Memory B cell (primary cell): ENCODE measurements around the gene TSPAN1.
A peak's percentile ranks its signal among the peaks of the same experiment; 100 is the strongest.

Experiments
- ATAC-seq: fragments of 150-1000 bp; cut with Tn5 transposase; 2 replicates; pipeline ENCODE4 v1.10.0; 2021; ENCODE audit warnings: low read depth, mild to moderate bottlenecking, moderate library complexity
- DNase-seq, 2 donors: peaks; one replicate each; pipeline ENCODE4 v3.0.0; 2022; ENCODE audit warnings: low spot score in 2 of 2
- H3K27ac Mint-ChIP-seq: one replicate; pipeline ENCODE4 v1.8.0; 2022; ENCODE audit warnings: mild to moderate bottlenecking, moderate library complexity, mixed read lengths
- H3K27me3 Mint-ChIP-seq: one replicate; pipeline ENCODE4 v1.8.0; 2022; ENCODE audit warnings: mixed read lengths
- H3K36me3 Mint-ChIP-seq: one replicate; pipeline ENCODE4 v1.8.0; 2022; ENCODE audit warnings: mild to moderate bottlenecking, mixed read lengths
- H3K4me1 Mint-ChIP-seq: one replicate; pipeline ENCODE4 v1.8.0; 2022; ENCODE audit warnings: mixed read lengths
- H3K4me3 Mint-ChIP-seq: one replicate; pipeline ENCODE4 v1.8.0; 2022; ENCODE audit warnings: mild to moderate bottlenecking, moderate library complexity, mixed read lengths
- H3K9me3 Mint-ChIP-seq: one replicate; pipeline ENCODE4 v1.8.0; 2022; ENCODE audit warnings: mixed read lengths

Gene TSPAN1

DNA sequence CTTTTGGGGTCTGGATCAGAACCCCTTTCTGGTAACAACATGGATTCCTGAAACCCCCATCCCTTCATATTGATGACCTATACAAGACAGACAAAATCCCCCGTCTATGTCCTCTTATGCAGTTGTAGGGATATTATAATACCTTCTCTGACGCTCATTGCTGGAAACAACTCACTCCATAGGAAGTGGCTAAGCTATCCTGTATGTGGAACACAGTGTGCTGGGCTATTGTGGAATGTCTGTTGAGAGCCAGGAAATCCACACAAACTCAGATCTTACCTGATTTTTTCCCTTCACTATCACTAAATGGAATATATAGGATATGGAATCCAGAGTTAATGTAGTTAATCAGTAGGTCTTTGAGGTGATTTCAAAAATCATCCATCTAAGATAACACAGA is 24.8 kb upstream of the TSPAN1 start:
- Mint-ChIP-seq H3K36me3 (no peaks in the 10 kb centered on the region), H3K27me3 (peaks cover 2% of the 10 kb centered on the region), H3K4me3 (no peak overlapping the region), H3K9me3 (no peaks in the 10 kb centered on the region), H3K27ac (no peak overlapping the region), H3K4me1 (no peaks in the 10 kb centered on the region)
- DNase-seq: no peak
- no peak for ATAC-seq

DNA sequence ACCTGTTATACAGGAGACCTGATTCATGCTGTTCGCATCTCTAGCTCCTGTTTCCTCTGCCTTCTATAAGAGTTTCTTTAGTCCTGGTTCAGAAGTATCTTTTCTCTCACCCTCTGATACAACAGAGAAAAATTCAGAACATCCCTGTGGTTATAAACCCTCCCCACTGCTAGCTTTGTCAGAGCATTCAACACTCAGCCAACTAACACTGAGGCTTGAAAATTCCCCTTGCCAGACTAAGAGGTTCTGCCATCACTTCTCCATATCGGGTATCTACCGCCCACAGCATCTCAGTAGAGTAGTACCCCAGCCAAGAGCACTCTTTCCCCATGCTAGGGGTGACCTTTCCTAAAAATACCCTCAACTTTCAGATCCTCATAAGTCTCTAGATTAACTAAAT is 22.9 kb upstream of the TSPAN1 start:
- no peaks in the 10 kb centered on the region for H3K9me3 Mint-ChIP-seq
- no peak for DNase-seq
- no peak overlapping the region for H3K27ac Mint-ChIP-seq
- no peaks in the 10 kb centered on the region for H3K4me1 Mint-ChIP-seq
- no peaks in the 10 kb centered on the region for H3K36me3 Mint-ChIP-seq
- no peak for ATAC-seq
- no peaks in the 10 kb centered on the region for H3K27me3 Mint-ChIP-seq
- no peak overlapping the region for H3K4me3 Mint-ChIP-seq

GRCh38 chr1:46153228-46153627 is 21.7 kb upstream of the TSPAN1 start:
- Mint-ChIP-seq H3K9me3 (no peaks in the 10 kb centered on the region), H3K4me1 (no peaks in the 10 kb centered on the region), H3K36me3 (no peaks in the 10 kb centered on the region), H3K4me3 (no peak overlapping the region), H3K27me3 (no peaks in the 10 kb centered on the region), H3K27ac (no peak overlapping the region)
- no peak for DNase-seq
- no peak for ATAC-seq

DNA sequence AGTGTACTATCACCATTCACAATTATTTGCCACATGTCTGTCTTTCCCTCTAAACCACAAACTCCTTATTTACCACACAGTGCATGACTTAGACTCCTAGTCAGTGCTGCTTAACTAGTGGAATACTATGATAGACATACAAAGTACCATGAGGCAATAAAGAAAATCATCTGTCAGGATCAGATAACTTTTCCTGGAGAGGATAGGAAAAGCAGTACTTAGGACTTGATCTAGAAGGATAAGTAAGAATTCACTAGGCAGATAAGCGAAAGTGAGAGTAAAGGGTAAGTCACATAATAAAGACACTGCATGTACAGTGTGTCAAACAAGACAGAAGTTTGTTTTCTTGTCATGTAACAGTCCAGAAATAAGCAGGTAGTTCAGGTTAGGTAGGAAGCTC is 21.2 kb upstream of the TSPAN1 start:
- no peaks in the 10 kb centered on the region for H3K27me3 Mint-ChIP-seq
- H3K4me3 Mint-ChIP-seq: no peak overlapping the region
- H3K9me3 Mint-ChIP-seq: no peaks in the 10 kb centered on the region
- ATAC-seq (no peak), DNase-seq (no peak)
- H3K27ac Mint-ChIP-seq: no peak overlapping the region
- H3K36me3 Mint-ChIP-seq: no peaks in the 10 kb centered on the region
- no peaks in the 10 kb centered on the region for H3K4me1 Mint-ChIP-seq

GRCh38 chr1:46157916-46158311 is 17.0 kb upstream of the TSPAN1 start:
- H3K27ac Mint-ChIP-seq: no peak overlapping the region
- H3K9me3 Mint-ChIP-seq: no peaks in the 10 kb centered on the region
- DNase-seq (no peak), ATAC-seq (no peak)
- H3K4me3 Mint-ChIP-seq: no peak overlapping the region
- no peaks in the 10 kb centered on the region for H3K27me3 Mint-ChIP-seq
- no peaks in the 10 kb centered on the region for H3K4me1 Mint-ChIP-seq
- no peaks in the 10 kb centered on the region for H3K36me3 Mint-ChIP-seq

- Mint-ChIP-seq H3K36me3 (no peaks in the 10 kb centered on the region), H3K4me1 (no peaks in the 10 kb centered on the region), H3K4me3 (no peak overlapping the region), H3K27me3 (no peaks in the 10 kb centered on the region), H3K9me3 (no peaks in the 10 kb centered on the region), H3K27ac (no peak overlapping the region)
- no peak for DNase-seq
- ATAC-seq: no peak
Measured at GRCh38 chr1:46158312-46159281, 16.3 kb upstream of the TSPAN1 start.

- H3K36me3 Mint-ChIP-seq: no peaks in the 10 kb centered on the region
- peaks cover under 1% of the 10 kb centered on the region for H3K27me3 Mint-ChIP-seq
- no peak for ATAC-seq
- no peaks in the 10 kb centered on the region for H3K4me1 Mint-ChIP-seq
- H3K9me3 Mint-ChIP-seq: no peaks in the 10 kb centered on the region
- no peak for DNase-seq
- H3K27ac Mint-ChIP-seq: no peak overlapping the region
- H3K4me3 Mint-ChIP-seq: no peak overlapping the region
Measured at GRCh38 chr1:46159516-46159915, 15.4 kb upstream of the TSPAN1 start.

- no peak for ATAC-seq
- DNase-seq: no peak
- H3K27ac Mint-ChIP-seq: no peak overlapping the region
- H3K9me3 Mint-ChIP-seq: no peaks in the 10 kb centered on the region
- no peaks in the 10 kb centered on the region for H3K4me1 Mint-ChIP-seq
- peaks cover 4% of the 10 kb centered on the region for H3K27me3 Mint-ChIP-seq
- no peaks in the 10 kb centered on the region for H3K36me3 Mint-ChIP-seq
- H3K4me3 Mint-ChIP-seq: no peak overlapping the region
Measured at GRCh38 chr1:46160212-46160611, 14.7 kb upstream of the TSPAN1 start.

- H3K4me1 Mint-ChIP-seq: peaks cover 27% of the 10 kb centered on the region
- peaks cover 4% of the 10 kb centered on the region for H3K27me3 Mint-ChIP-seq
- peak in 1 of 2 donors; percentile 34 for DNase-seq
Measured at GRCh38 chr1:46166521-46167462, 8.1 kb upstream of the TSPAN1 start.

GRCh38 chr1:46168477-46168876 is 6.4 kb upstream of the TSPAN1 start:
- DNase-seq: no peak
- H3K27me3 Mint-ChIP-seq: peaks cover 6% of the 10 kb centered on the region
- ATAC-seq: no peak
- H3K4me3 Mint-ChIP-seq: no peak overlapping the region
- no peaks in the 10 kb centered on the region for H3K9me3 Mint-ChIP-seq
- no peak overlapping the region for H3K27ac Mint-ChIP-seq
- H3K4me1 Mint-ChIP-seq: peaks cover 35% of the 10 kb centered on the region
- no peaks in the 10 kb centered on the region for H3K36me3 Mint-ChIP-seq

More at GRCh38 chr1:46166521-46167462, 8.1 kb upstream of the TSPAN1 start:
- peak overlapping the region; percentile 88 for H3K4me3 Mint-ChIP-seq
- no peaks in the 10 kb centered on the region for H3K36me3 Mint-ChIP-seq
- ATAC-seq: peak; percentile 79
- H3K27ac Mint-ChIP-seq: peak overlapping the region; percentile 90
- H3K9me3 Mint-ChIP-seq: no peaks in the 10 kb centered on the region

DNA sequence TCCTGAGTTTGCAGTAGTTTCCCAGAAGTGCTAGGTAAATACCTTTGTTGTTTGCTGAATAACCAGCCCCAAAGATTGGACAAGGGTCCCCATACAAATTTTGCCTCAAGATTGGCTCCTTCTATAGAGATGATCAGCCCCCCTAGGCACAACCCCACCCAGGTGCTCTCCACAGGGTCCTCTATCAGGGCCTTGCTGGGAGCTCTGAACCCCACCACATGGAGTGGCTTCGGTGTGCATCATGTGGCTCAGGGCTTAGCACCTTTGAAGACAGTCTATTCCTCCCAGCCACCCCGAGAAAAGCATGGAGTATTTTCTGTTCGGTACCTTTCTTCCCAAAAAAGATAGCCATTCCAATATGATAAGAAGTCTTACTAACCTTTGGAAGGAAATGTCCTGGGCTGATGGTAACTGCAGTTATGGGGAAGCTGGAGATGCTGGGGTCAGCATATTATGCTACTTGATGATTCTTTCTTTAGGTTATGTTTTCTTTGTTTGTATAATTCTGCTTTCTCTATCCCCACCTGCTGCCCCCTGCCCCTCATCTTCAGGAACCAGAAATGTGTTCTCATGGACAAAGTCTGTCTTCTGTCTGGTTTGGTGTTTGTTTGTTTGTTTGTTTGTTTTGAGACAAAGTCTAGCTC is 5.0 kb upstream of the TSPAN1 start:
- Mint-ChIP-seq H3K27me3 (peaks cover 3% of the 10 kb centered on the region), H3K27ac (no peak overlapping the region), H3K9me3 (no peaks in the 10 kb centered on the region), H3K4me1 (peaks cover 35% of the 10 kb centered on the region), H3K4me3 (no peak overlapping the region), H3K36me3 (no peaks in the 10 kb centered on the region)
- no peak for DNase-seq
- ATAC-seq: no peak

- no peak for DNase-seq
- peaks cover 1% of the 10 kb centered on the region for H3K27me3 Mint-ChIP-seq
- H3K36me3 Mint-ChIP-seq: no peaks in the 10 kb centered on the region
- H3K4me3 Mint-ChIP-seq: no peak overlapping the region
- ATAC-seq: no peak
- no peaks in the 10 kb centered on the region for H3K9me3 Mint-ChIP-seq
- peaks cover 31% of the 10 kb centered on the region for H3K4me1 Mint-ChIP-seq
- H3K27ac Mint-ChIP-seq: no peak overlapping the region
Measured at GRCh38 chr1:46171351-46171750, 3.5 kb upstream of the TSPAN1 start.

GRCh38 chr1:46171871-46172270 is 3.0 kb upstream of the TSPAN1 start:
- no peaks in the 10 kb centered on the region for H3K9me3 Mint-ChIP-seq
- H3K36me3 Mint-ChIP-seq: no peaks in the 10 kb centered on the region
- DNase-seq: no peak
- no peak overlapping the region for H3K4me3 Mint-ChIP-seq
- no peak overlapping the region for H3K27ac Mint-ChIP-seq
- H3K4me1 Mint-ChIP-seq: peaks cover 28% of the 10 kb centered on the region
- ATAC-seq: no peak
- H3K27me3 Mint-ChIP-seq: peaks cover 1% of the 10 kb centered on the region

DNA sequence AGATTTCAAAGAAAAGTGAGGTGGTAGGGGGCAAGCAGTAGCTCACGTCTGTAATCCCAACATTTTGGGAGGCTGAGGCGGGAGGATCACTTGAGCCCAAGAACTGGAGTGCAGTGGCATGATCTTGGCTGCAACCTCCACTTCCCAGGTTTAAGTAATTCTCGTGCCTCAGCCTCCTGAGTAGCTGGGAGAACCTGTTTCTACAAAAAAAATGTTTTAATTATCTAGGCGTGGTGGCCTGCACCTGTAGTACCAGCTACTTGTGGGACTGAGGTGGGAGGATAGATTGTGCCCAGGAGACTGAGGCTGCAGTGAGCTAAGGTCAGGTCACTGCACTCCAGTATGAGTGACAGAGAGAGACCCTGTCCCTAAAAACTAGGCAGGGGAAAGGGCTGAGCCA is 2.6 kb upstream of the TSPAN1 start:
- peaks cover 1% of the 10 kb centered on the region for H3K27me3 Mint-ChIP-seq
- H3K9me3 Mint-ChIP-seq: no peaks in the 10 kb centered on the region
- H3K36me3 Mint-ChIP-seq: no peaks in the 10 kb centered on the region
- H3K4me3 Mint-ChIP-seq: no peak overlapping the region
- DNase-seq (no peak), ATAC-seq (no peak)
- peaks cover 24% of the 10 kb centered on the region for H3K4me1 Mint-ChIP-seq
- no peak overlapping the region for H3K27ac Mint-ChIP-seq
